ENCODE results near the gene PPP1R9B. TPM values are rescaled to one million over a fixed set of nuclear protein-coding genes. Genes with fewer than 3 reads are reported as not detected.

Gene PPP1R9B
- total RNA-seq, 1 donor from 2014 or later = 73.6 TPM

DNA sequence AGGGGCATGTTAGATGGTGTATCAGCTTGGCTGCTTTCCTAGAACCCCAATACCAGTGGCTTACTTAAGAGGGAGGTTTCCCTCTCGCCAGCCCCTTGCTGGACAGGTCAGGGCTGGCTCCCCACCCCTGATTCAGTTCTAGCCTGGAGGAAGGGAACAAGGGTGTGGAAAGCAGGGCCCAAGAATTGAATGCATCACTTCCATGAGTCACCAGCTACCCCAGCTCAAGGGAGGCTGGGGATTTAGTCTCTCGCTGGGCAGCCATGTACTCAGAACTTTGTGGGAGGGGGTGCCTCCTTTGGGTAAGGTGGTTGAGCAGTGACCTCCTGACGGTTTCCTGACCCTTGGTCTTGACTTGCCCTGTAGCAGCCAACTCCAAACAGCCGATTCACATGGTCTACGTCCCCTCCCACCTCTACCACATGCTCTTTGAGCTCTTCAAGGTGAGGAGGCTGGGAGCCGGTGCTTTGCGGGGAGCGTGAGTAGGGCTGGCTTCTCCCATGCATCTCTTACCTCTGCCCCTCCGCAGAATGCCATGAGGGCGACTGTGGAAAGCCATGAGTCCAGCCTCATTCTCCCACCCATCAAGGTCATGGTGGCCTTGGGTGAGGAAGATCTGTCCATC is 42.6 kb downstream of the PPP1R9B start:
- H3K4me1 Mint-ChIP-seq (ENCODE audit: low read depth, unreplicated experiment) = peaks cover 8% of the 10 kb centered on the region
- Histone ChIP-seq H3K9ac (ENCODE audit: low read length) (no peak overlapping the region), H3K27me3 (ENCODE audit: insufficient read depth, low read length) (no peaks in the 10 kb centered on the region), H3K4me1 (ENCODE audit: insufficient read depth, low read length) (peaks cover 10% of the 10 kb centered on the region), H3K36me3 (ENCODE audit: insufficient read depth, low read length) (no peaks in the 10 kb centered on the region), H2AFZ (ENCODE audit: low read depth, low read length) (no peak overlapping the region), H4K20me1 (ENCODE audit: insufficient read depth, low read length) (peaks cover 8% of the 10 kb centered on the region), H3K9me3 (ENCODE audit: insufficient read depth, low read depth, low read length) (no peaks in the 10 kb centered on the region), H3K79me2 (ENCODE audit: insufficient read depth, low read length) (no peaks in the 10 kb centered on the region), H3K4me3 (ENCODE audit: insufficient read depth, low read depth, low read length) (no peak overlapping the region), H3K4me2 (ENCODE audit: low read length) (no peak overlapping the region), H3K27ac (ENCODE audit: low read depth, low read length) (no peak overlapping the region)
- no peak for TF ChIP-seq EZH2 (IDR thresholded peaks at IDR 0.05; ENCODE audit: insufficient read depth, low read length)
- TF ChIP-seq, protein P1, sequence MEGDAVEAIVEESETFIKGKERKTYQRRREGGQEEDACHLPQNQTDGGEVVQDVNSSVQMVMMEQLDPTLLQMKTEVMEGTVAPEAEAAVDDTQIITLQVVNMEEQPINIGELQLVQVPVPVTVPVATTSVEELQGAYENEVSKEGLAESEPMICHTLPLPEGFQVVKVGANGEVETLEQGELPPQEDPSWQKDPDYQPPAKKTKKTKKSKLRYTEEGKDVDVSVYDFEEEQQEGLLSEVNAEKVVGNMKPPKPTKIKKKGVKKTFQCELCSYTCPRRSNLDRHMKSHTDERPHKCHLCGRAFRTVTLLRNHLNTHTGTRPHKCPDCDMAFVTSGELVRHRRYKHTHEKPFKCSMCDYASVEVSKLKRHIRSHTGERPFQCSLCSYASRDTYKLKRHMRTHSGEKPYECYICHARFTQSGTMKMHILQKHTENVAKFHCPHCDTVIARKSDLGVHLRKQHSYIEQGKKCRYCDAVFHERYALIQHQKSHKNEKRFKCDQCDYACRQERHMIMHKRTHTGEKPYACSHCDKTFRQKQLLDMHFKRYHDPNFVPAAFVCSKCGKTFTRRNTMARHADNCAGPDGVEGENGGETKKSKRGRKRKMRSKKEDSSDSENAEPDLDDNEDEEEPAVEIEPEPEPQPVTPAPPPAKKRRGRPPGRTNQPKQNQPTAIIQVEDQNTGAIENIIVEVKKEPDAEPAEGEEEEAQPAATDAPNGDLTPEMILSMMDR (IDR thresholded peaks at IDR 0.05; ENCODE audit: insufficient read depth, low read depth, low read length) = no peak
- peaks cover 24% of the 10 kb centered on the region for H3K36me3 Mint-ChIP-seq (ENCODE audit: low read depth, unreplicated experiment)
- FAIRE-seq = no peak
- no peaks in the 10 kb centered on the region for H3K9me3 Mint-ChIP-seq (ENCODE audit: unreplicated experiment)
- H3K4me3 Mint-ChIP-seq (ENCODE audit: unreplicated experiment) = no peak overlapping the region
- H3K27me3 Mint-ChIP-seq (ENCODE audit: low read depth, unreplicated experiment) = peaks cover 2% of the 10 kb centered on the region
- no peak overlapping the region for H3K27ac Mint-ChIP-seq (ENCODE audit: unreplicated experiment)
- no peak for DNase-seq (ENCODE audit: low read depth)

DNA sequence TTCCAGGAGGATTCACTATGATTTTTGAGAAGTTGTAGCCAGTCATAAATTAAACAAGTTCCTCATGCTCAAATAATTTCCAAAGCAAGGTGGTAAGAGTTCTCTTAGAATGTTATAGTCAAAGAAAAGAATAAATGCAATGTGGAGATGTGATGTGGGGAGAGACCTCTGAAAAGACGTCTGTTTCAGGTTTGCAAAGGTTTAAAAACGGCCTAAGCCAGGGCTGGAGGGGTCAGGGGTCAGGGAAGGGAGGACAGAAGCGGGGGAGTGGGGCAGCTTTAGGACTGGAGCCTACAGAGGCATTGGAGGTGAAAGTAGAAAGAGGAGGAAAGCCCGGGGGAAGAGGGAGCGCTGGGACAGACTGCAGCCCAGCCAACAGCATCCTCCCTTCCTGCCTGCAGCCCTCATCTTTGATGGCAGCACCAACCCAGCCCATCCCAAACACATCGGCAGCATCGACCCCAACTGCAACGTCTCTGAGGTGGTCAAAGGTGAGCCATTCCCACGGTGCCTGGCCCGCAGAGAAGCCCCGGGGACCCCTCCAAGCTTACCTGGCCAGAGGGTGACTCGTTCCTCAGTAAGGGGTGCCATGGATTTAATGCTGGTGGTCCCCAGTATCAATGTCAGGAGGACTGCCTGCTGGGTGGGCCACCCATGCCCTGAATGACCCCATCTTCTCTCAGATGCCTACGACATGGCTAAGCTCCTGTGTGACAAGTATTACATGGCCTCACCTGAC is 43.9 kb downstream of the PPP1R9B start:
- H2AFZ ChIP-seq (ENCODE audit: low read depth, low read length) = no peak overlapping the region
- H3K4me3 Mint-ChIP-seq (ENCODE audit: unreplicated experiment) = no peak overlapping the region
- TF ChIP-seq, protein P1 (IDR thresholded peaks at IDR 0.05; ENCODE audit: insufficient read depth, low read depth, low read length) = no peak
- no peak for TF ChIP-seq EZH2 (IDR thresholded peaks at IDR 0.05; ENCODE audit: insufficient read depth, low read length)
- H3K4me3 ChIP-seq (ENCODE audit: insufficient read depth, low read depth, low read length) = no peak overlapping the region
- peaks cover 25% of the 10 kb centered on the region for H3K36me3 Mint-ChIP-seq (ENCODE audit: low read depth, unreplicated experiment)
- H3K4me1 Mint-ChIP-seq (ENCODE audit: low read depth, unreplicated experiment) = peaks cover 8% of the 10 kb centered on the region
- H3K79me2 ChIP-seq (ENCODE audit: insufficient read depth, low read length) = no peaks in the 10 kb centered on the region
- H3K4me1 ChIP-seq (ENCODE audit: insufficient read depth, low read length) = peaks cover 7% of the 10 kb centered on the region
- peak overlapping the region; percentile 18 for H3K27ac Mint-ChIP-seq (ENCODE audit: unreplicated experiment)
- H3K36me3 ChIP-seq (ENCODE audit: insufficient read depth, low read length) = no peaks in the 10 kb centered on the region
- H3K27ac ChIP-seq (ENCODE audit: low read depth, low read length) = no peak overlapping the region
- no peak overlapping the region for H3K4me2 ChIP-seq (ENCODE audit: low read length)
- DNase-seq (ENCODE audit: low read depth) = no peak
- H4K20me1 ChIP-seq (ENCODE audit: insufficient read depth, low read length) = peaks cover 18% of the 10 kb centered on the region
- no peaks in the 10 kb centered on the region for H3K9me3 Mint-ChIP-seq (ENCODE audit: unreplicated experiment)
- peaks cover 2% of the 10 kb centered on the region for H3K27me3 Mint-ChIP-seq (ENCODE audit: low read depth, unreplicated experiment)
- H3K9ac ChIP-seq (ENCODE audit: low read length) = no peak overlapping the region
- H3K27me3 ChIP-seq (ENCODE audit: insufficient read depth, low read length) = no peaks in the 10 kb centered on the region
- H3K9me3 ChIP-seq (ENCODE audit: insufficient read depth, low read depth, low read length) = no peaks in the 10 kb centered on the region
- no peak for FAIRE-seq

DNA sequence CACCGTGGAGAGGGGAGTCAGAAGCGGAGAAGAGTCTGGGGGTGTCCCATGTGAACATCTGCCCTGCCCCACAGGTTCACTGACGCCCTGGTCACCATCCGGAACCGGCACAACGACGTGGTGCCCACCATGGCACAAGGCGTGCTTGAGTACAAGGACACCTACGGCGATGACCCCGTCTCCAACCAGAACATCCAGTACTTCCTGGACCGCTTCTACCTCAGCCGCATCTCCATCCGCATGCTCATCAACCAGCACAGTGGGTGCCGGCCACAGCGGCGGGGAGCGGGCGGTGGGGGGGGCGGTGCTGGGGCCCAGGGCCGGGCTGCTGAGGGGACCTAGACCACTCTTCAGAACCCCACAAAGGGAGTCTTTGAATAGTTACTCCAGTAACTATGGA is 44.7 kb downstream of the PPP1R9B start:
- Mint-ChIP-seq H3K27me3 (ENCODE audit: low read depth, unreplicated experiment) (peaks cover 2% of the 10 kb centered on the region), H3K9me3 (ENCODE audit: unreplicated experiment) (no peaks in the 10 kb centered on the region), H3K27ac (ENCODE audit: unreplicated experiment) (no peak overlapping the region), H3K4me3 (ENCODE audit: unreplicated experiment) (no peak overlapping the region), H3K4me1 (ENCODE audit: low read depth, unreplicated experiment) (peaks cover 15% of the 10 kb centered on the region), H3K36me3 (ENCODE audit: low read depth, unreplicated experiment) (peaks cover 22% of the 10 kb centered on the region)
- peaks cover 26% of the 10 kb centered on the region for H4K20me1 ChIP-seq (ENCODE audit: insufficient read depth, low read length)
- peaks cover 14% of the 10 kb centered on the region for H3K4me1 ChIP-seq (ENCODE audit: insufficient read depth, low read length)
- FAIRE-seq (no peak), DNase-seq (ENCODE audit: low read depth) (no peak)
- H3K9ac ChIP-seq (ENCODE audit: low read length) = no peak overlapping the region
- TF ChIP-seq EZH2 (IDR thresholded peaks at IDR 0.05; ENCODE audit: insufficient read depth, low read length) = no peak
- TF ChIP-seq, protein P1 (IDR thresholded peaks at IDR 0.05; ENCODE audit: insufficient read depth, low read depth, low read length) = no peak
- no peak overlapping the region for H3K4me2 ChIP-seq (ENCODE audit: low read length)
- no peaks in the 10 kb centered on the region for H3K27me3 ChIP-seq (ENCODE audit: insufficient read depth, low read length)
- H3K9me3 ChIP-seq (ENCODE audit: insufficient read depth, low read depth, low read length) = no peaks in the 10 kb centered on the region
- no peaks in the 10 kb centered on the region for H3K36me3 ChIP-seq (ENCODE audit: insufficient read depth, low read length)
- no peak overlapping the region for H3K27ac ChIP-seq (ENCODE audit: low read depth, low read length)
- H3K79me2 ChIP-seq (ENCODE audit: insufficient read depth, low read length) = no peaks in the 10 kb centered on the region
- no peak overlapping the region for H2AFZ ChIP-seq (ENCODE audit: low read depth, low read length)
- no peak overlapping the region for H3K4me3 ChIP-seq (ENCODE audit: insufficient read depth, low read depth, low read length)

Measured in astrocyte (in vitro differentiated cells and primary cell).